HCT116 (cell line): Measurements from ENCODE around the gene PRKN. TPM values are rescaled to one million over a fixed set of nuclear protein-coding genes. Genes with fewer than 3 reads are reported as not detected.

Source experiments
- ATAC-seq: fragments of 200-7000 bp; cut with Tn5 transposase; 2 replicates; pipeline ENCODE4 v1.9.1; 2020; ENCODE audit warnings: mild to moderate bottlenecking, moderate library complexity
- BruUV-seq: library from RNA; stranded (reverse); fragments of 400-500 nt; replicated peaks from 2 replicates; lab custom pipeline; 2021; lab: Mats Ljungman, UMichigan
- CTCF ChIA-PET: fragments of 300-600 bp; sonication (Branson Sonifier 250); formaldehyde crosslinking; loops from one replicate; lab custom pipeline; 2021; ENCODE audit warnings: antibody characterized with exemption; lab: Charles Lee
- POLR2A ChIA-PET: fragments of 300-600, 350-600 bp; sonication (Branson Sonifier 250); formaldehyde crosslinking; loops from one replicate; lab custom pipeline; 2021; ENCODE audit warnings: antibody characterized with exemption; lab: Charles Lee
- RAD21 ChIA-PET, 2 experiments: fragments of 300-600 bp; sonication (Branson Sonifier 250); formaldehyde crosslinking; loops; one replicate each; lab custom pipeline; 2023; ENCODE audit warnings: low total read pairs in 2 of 2; ENCODE audit not compliant: uncharacterized antibody in 2 of 2, unreplicated experiment in 2 of 2, low non-redundant PET in 1 of 2; lab: Charles Lee
- DNase-seq: peaks from one replicate; pipeline ENCODE4 v3.0.0-alpha.2; 2010; ENCODE audit warnings: low read depth, low spot score
- H2AFZ ChIP-seq: fragments of 200-600 bp; shearing (Covaris generic), sonication (generic); 2 replicates; pipeline ENCODE4 v1.6.1; 2017; ENCODE audit warnings: low read depth, mixed run types, mixed read lengths, antibody characterized with exemption, low read length; ENCODE audit not compliant: poor library complexity, severe bottlenecking
- H3K27ac ChIP-seq: 2 replicates; pipeline ENCODE4 v1.5.1; 2012; ENCODE audit warnings: low read depth, low read length
- H3K27me3 ChIP-seq: fragments of 200-600 bp; sonication (generic); 2 replicates; pipeline ENCODE4 v1.6.1; 2016; ENCODE audit warnings: mixed run types, low read length, mixed read lengths; ENCODE audit not compliant: insufficient read depth
- H3K36me3 ChIP-seq, 2 experiments: fragments of 200-500 bp in 1 of 2; fragments of 200-600 bp in 1 of 2; sonication (Bioruptor generic) in 1 of 2; sonication (generic) in 1 of 2; 2 replicates each; pipeline versions ENCODE4 v1.5.1 to v1.6.1; 2014 to 2016; ENCODE audit warnings: low read length in 2 of 2, inconsistent platforms in 1 of 2, mixed read lengths in 1 of 2, mixed run types in 1 of 2; ENCODE audit not compliant: insufficient read depth in 2 of 2, control insufficient read depth in 1 of 2
- H3K4me1 ChIP-seq, 2 experiments: fragments of 200-600 bp in 1 of 2; sonication (generic) in 1 of 2; 2 replicates each; pipeline versions ENCODE4 v1.5.1 to v1.6.1; 2012 to 2017; ENCODE audit warnings: low read length in 2 of 2, inconsistent platforms in 1 of 2, mild to moderate bottlenecking in 1 of 2, mixed read lengths in 1 of 2, mixed run types in 1 of 2, moderate library complexity in 1 of 2; ENCODE audit not compliant: insufficient read depth in 2 of 2, control insufficient read depth in 1 of 2
- H3K4me2 ChIP-seq: fragments of 200-600 bp; sonication (generic); 2 replicates; pipeline ENCODE4 v1.6.1; 2017; ENCODE audit warnings: mixed run types, low read length, mixed read lengths
- H3K4me3 ChIP-seq, 2 experiments: fragments of 200-600 bp in 1 of 2; sonication (generic) in 1 of 2; replicated peaks in 1 of 2; 2 replicates each; pipeline ENCODE4 v1.5.1; 2011 to 2016; ENCODE audit warnings: low read length in 2 of 2, control low read depth in 1 of 2, low read depth in 1 of 2, mild to moderate bottlenecking in 1 of 2, mixed read lengths in 1 of 2, mixed run types in 1 of 2
- H3K79me2 ChIP-seq: fragments of 200-600 bp; sonication (generic); 2 replicates; pipeline ENCODE4 v1.6.1; 2017; ENCODE audit warnings: mild to moderate bottlenecking, mixed run types, low read length, moderate library complexity, mixed read lengths; ENCODE audit not compliant: insufficient read depth
- H3K9ac ChIP-seq: fragments of 200-600 bp; sonication (generic); 2 replicates; pipeline ENCODE4 v1.6.1; 2016; ENCODE audit warnings: low read length, mixed read lengths
- H3K9me2 ChIP-seq: fragments of 200-600 bp; sonication (generic), shearing (Covaris generic); 2 replicates; pipeline ENCODE4 v1.6.1; 2017; ENCODE audit warnings: mixed run types, mild to moderate bottlenecking, moderate library complexity; ENCODE audit not compliant: insufficient read depth
- H3K9me3 ChIP-seq, 2 experiments: fragments of 200-500 bp in 1 of 2; fragments of 200-600 bp in 1 of 2; sonication (Bioruptor generic) in 1 of 2; sonication (generic) in 1 of 2; 2 replicates each; pipeline ENCODE4 v1.6.1; 2014 to 2017; ENCODE audit warnings: low read length in 2 of 2, mixed read lengths in 2 of 2, inconsistent platforms in 1 of 2, low read depth in 1 of 2, mild to moderate bottlenecking in 1 of 2, mixed run types in 1 of 2, moderate library complexity in 1 of 2; ENCODE audit not compliant: control insufficient read depth in 1 of 2, insufficient read depth in 1 of 2
- H4K20me1 ChIP-seq: fragments of 200-600 bp; sonication (generic), shearing (Covaris generic); 2 replicates; pipeline ENCODE4 v1.6.1; 2017; ENCODE audit warnings: mixed run types, mild to moderate bottlenecking, moderate library complexity; ENCODE audit not compliant: insufficient read depth
- CTCF ChIP-seq, 3 experiments: fragments of 200-600 bp in 1 of 3; sonication (generic) in 1 of 3; IDR thresholded peaks in 2 of 3; conservative IDR thresholded peaks in 1 of 3; 2 replicates each; pipeline ENCODE4 v1.5.1; 2012 to 2017; ENCODE audit warnings: low read depth in 2 of 3, low read length in 2 of 3, antibody characterized with exemption in 1 of 3, borderline replicate concordance in 1 of 3, control low read depth in 1 of 3, mild to moderate bottlenecking in 1 of 3, mixed read lengths in 1 of 3, mixed run types in 1 of 3, moderate library complexity in 1 of 3; ENCODE audit not compliant: insufficient read depth in 1 of 3
- EZH2 ChIP-seq: fragments of 200-600 bp; sonication (generic); IDR thresholded peaks from 2 replicates; pipeline ENCODE4 v1.6.1; 2017; ENCODE audit warnings: antibody characterized with exemption, mixed run types
- EZH2phosphoT487 ChIP-seq: fragments of 200-600 bp; IDR thresholded peaks from 2 replicates; pipeline ENCODE4 v1.6.1; 2018; ENCODE audit warnings: antibody characterized with exemption, borderline replicate concordance
- MAX ChIP-seq: IDR thresholded peaks from 2 replicates; pipeline ENCODE4 v1.6.1; 2012
- POLR2A ChIP-seq: IDR thresholded peaks from 2 replicates; pipeline ENCODE4 v1.7.0; 2011; ENCODE audit warnings: borderline replicate concordance; ENCODE audit not compliant: insufficient read depth, insufficient read length; ENCODE audit errors: extremely low read depth
- POLR2AphosphoS5 ChIP-seq: IDR thresholded peaks from 2 replicates; pipeline ENCODE4 v1.6.1; 2011; ENCODE audit warnings: mild to moderate bottlenecking, low read depth, low read length, moderate library complexity
- RAD21 ChIP-seq: IDR thresholded peaks from 2 replicates; pipeline ENCODE4 v1.6.1; 2012; ENCODE audit warnings: low read depth, mild to moderate bottlenecking
- REST ChIP-seq: IDR thresholded peaks from 2 replicates; pipeline ENCODE4 v1.6.1; 2012; ENCODE audit warnings: low read depth
- SIN3A ChIP-seq: IDR thresholded peaks from 2 replicates; pipeline ENCODE4 v1.6.1; 2012; ENCODE audit warnings: low read depth
- SP1 ChIP-seq: IDR thresholded peaks from 2 replicates; pipeline ENCODE4 v1.6.1; 2012; ENCODE audit warnings: low read depth
- SRF ChIP-seq: IDR thresholded peaks from 2 replicates; pipeline ENCODE4 v1.6.1; 2012; ENCODE audit warnings: low read depth
- TCF7L2 ChIP-seq: IDR thresholded peaks from 2 replicates; pipeline ENCODE4 v1.7.0; 2011; ENCODE audit warnings: borderline replicate concordance, inconsistent platforms; ENCODE audit not compliant: insufficient read depth, insufficient read length; ENCODE audit errors: extremely low read depth
- ZFX ChIP-seq: fragments of 450-650 bp; IDR thresholded peaks from 2 replicates; pipeline ENCODE4 v1.6.1; 2017
- ZNF274 ChIP-seq: fragments of 200-500 bp; sonication (Bioruptor generic); IDR thresholded peaks from 2 replicates; pipeline ENCODE4 v1.6.1; 2014; ENCODE audit warnings: mild to moderate bottlenecking, low read depth, low read length, inconsistent platforms
- intact Hi-C: fragments of 100-400 bp; cut with micrococcal nuclease; formaldehyde crosslinking; loops from 2 replicates; pipeline ENCODE4 v1.10.0; 2022
- total RNA-seq: library from RNA; stranded (reverse); gene quantifications from one replicate; pipeline ENCODE4 v1.2.1, GENCODE V29; 2021; ENCODE audit not compliant: unreplicated experiment

Gene PRKN
- total RNA-seq, 1 experiment from 2014 or later: 2.6 TPM

DNA sequence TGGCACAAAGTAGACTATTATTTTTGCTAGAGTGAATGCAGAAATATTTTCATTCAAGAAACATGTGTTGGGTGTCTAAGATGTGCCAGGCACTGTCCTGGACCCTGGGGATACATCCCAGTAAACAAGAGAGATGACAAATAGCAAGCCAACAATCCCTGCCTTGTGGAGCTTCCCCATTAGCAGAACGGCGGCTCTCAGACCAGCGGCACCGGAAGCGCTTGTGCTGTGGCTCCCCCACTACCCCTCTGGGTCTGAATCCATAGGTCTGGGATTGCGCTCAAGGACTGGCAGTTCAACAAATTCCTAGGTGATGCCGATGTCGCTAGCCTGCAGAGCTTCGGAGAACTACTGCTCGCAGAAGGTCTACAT lies 1355.2 kb downstream of the PRKN start (continued):
- TF ChIP-seq REST: no peak
- no peak for TF ChIP-seq RAD21
- TF ChIP-seq POLR2A: no peak
- TF ChIP-seq TCF7L2: no peak
- TF ChIP-seq EZH2phosphoT487: no peak
- TF ChIP-seq SRF: no peak
- no peak for TF ChIP-seq ZFX
- TF ChIP-seq POLR2AphosphoS5: no peak
- TF ChIP-seq EZH2: no peak
- no peak for TF ChIP-seq SIN3A
- no peak for TF ChIP-seq MAX

- Histone ChIP-seq H3K4me1 (peaks cover 0 to 19% of the 10 kb centered on the region in 2 experiments; a peak in 1 of 4 replicates), H3K36me3 (no peaks in the 10 kb centered on the region), H3K27me3 (no peaks in the 10 kb centered on the region), H3K9ac (no peak overlapping the region), H3K9me2 (no peaks in the 10 kb centered on the region), H2AFZ (peak overlapping the region; percentile 77), H3K79me2 (no peaks in the 10 kb centered on the region), H3K4me3 (no peak overlapping the region), H3K27ac (no peak overlapping the region), H4K20me1 (no peaks in the 10 kb centered on the region), H3K4me2 (no peak overlapping the region), H3K9me3 (no peaks in the 10 kb centered on the region)
- ATAC-seq (peak; percentile 79), DNase-seq (peak; percentile 64)
- BruUV-seq: no TSS peak
- peak; percentile 78 to 92 (median 90) for TF ChIP-seq CTCF (IDR thresholded peaks at IDR 0.05 in 2 of 3, conservative IDR thresholded peaks at IDR 0.05 in 1 of 3; ENCODE audit: borderline replicate concordance in 1 of 3, insufficient read depth in 1 of 3, low read depth in 2 of 3, low read length in 2 of 3)
- no peak for TF ChIP-seq SP1
- peak; percentile 99 for TF ChIP-seq RAD21
- no peak for TF ChIP-seq ZNF274
- POLR2A ChIA-PET: interaction anchor here (0.6 to 1.3 kb wide), 4 partner anchors 98 to 440 kb away, joined by 3 read pairs; partner anchors contain the start of gene AGPAT4
- intact Hi-C loops: loop anchor here (1.0 to 5.0 kb wide), 6 partner anchors 134 to 684 kb away; partner anchors contain the start of gene MAP3K4
- RAD21 ChIA-PET: interaction anchor here (0.6 to 1.2 kb wide), 10 partner anchors 97 to 637 kb away, joined by 3 to 7 read pairs (median 3); partner anchors contain the start of gene AGPAT4 (in 1 of the 2)
- CTCF ChIA-PET: interaction anchor here (0.6 to 2.4 kb wide), 30 partner anchors 11 to 655 kb away, joined by 3 to 46 read pairs (median 4); partner anchors contain the start of gene AGPAT4
These were observed 1356.7 kb downstream of the PRKN start for GRCh38 chr6:161370880-161371279.
